Fibroblast of gingiva (primary cell): ENCODE results near the gene POMC.
"Not testable (repeated sequence)": the region's sequence is repeated elsewhere in the genome, so short reads cannot be mapped to it uniquely, and the experiment has no call there.

Experiments used
- DNase-seq: peaks from one replicate; pipeline ENCODE4 v3.0.0-alpha.2; 2011; ENCODE audit warnings: low read depth

Gene POMC

GRCh38 chr2:25132299-25132635 is 36.1 kb downstream of the POMC start:
- no peak for DNase-seq

DNA sequence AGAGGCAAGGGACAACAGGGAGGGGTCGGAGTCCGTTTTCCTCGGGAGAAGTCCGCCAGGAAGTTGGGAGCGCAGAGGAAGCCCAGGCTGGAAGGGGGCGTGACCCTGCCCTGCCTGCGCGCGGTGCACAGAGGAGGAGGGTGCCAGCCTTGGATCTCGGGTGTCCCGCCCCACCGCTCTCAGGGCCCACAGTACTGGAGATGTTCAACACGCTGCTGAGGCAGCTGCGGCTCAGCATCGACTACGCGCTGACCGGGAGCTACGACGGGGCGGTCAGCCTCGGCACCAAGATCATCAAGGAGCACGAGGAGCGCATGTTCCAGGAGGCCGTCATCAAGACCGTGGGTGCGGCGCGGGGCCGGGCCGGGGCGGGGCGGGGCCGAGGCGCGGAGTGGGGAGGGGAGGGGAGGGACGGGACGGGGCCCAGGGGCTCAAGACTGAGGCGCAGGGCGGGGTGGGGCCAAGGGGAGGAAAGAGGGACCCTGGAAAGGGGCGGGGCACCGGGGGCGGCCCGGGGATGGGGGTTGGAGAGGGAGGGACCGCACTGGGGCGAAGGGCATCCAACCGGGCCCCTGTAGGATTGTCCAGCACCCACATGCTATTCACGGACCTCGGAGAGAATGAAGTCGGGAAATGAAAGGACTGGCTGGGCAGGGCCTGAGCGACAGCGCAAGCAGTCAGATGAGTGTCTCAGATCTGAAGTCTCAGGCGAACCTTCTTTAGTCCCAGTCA is 36.6 kb downstream of the POMC start:
- DNase-seq, result no peak

DNA sequence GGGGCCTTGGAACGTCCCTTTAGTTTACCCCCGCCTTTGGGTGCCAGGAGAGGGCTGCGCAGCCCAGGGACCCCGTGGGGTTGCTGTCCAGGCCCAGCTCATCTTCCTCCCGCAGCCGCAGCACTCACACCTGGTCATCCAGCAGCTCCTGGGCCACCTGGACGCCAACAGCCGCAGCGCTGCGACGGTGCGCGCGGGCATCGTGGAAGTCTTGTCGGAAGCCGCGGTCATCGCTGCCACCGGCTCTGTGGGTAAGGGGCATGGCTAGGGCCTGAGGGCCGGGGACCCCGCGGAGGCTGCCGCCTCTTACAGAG is 37.2 kb downstream of the POMC start:
- DNase-seq, result no peak

DNA sequence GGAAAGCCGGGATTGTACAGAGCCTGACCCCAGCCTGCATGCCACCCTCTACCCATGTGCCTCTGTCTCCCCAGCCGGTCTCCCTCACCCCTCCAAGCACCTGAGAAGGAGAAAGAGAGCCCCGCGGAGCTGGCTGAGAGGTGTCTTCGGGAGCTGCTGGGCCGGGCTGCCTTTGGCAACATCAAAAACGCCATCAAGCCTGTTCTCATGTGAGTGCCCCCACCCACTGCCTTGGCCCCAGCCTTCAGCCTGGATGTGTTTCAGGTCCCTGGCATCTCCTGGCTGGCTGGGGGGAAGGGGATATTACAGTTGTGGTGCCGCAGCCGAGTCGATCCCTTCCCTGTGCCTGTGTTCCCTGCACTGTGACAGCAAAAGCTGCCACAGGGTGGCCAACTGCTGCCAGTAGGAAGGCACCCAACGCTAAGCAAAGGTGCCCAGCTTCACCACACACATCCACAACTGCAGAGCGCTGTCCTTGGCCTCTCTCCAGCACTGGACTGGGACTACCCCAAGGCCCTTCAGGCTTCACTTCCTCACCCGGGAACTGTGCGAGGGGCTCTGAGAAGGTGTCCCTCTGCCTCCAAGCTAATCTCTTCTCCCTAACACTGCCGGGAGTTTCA is 38.4 kb downstream of the POMC start:
- no peak for DNase-seq

DNA sequence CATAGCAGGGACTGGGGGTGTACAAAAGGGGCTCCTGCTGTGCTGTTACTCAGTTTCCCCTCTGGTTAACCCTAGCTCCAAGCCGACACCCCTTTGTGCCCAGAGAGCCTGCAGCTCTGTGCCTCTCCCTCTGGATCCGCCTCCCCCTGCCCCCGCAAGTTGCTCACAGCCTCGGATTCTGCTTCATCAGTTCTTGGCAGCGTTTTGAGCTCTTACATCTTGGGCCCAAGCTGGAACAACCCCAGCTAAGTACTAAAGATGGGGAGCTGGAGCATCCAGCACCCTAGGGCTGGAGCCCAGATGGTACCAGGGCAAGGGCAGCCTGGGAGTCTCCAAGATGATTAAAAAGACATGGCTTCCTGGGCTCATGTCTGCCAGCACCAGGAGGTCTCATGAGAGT is 40.7 kb downstream of the POMC start:
- no peak for DNase-seq

GRCh38 chr2:25127071-25127470 is 41.3 kb downstream of the POMC start:
- not testable (repeated sequence) for DNase-seq

DNA sequence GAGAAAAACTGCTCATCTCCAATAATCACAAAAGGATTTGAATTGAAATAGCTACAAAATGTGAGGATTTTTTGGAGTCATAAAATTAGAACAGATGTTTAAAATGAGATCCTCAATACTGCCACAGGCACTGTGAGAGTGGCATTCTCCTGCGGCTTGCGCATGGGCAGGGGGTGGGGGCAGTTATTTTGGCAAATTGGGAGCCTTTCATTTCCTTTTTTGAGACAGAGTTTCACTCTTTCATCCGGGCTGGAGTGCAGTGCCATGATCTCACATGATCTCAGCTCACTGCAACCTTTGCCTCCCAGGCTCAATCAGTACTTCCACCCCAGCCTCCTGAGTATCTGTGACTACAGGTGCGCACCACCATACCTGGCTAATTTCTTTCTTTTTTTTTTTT is 42.4 kb downstream of the POMC start:
- no peak for DNase-seq

GRCh38 chr2:25125189-25125588 is 43.2 kb downstream of the POMC start:
- no peak for DNase-seq

DNA sequence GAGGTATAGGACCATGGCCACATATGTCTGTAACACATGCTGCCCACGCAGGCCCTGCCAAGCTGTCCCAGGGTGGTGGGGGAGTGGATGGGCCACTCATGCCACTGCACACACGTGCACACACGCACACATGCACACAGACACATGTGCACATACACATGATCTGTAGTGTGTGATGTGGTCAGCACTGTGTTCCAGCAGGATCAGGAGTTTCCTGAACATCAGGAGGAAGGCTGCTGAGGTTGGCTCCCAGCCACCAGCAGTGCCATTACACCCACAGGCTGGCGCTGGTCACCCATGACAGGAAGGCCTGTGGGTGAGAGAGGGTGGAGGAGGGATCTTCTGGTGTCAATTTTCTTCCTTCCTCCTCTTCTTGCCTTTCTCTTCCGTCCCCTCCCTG is 44.7 kb downstream of the POMC start:
- DNase-seq, result no peak

DNA sequence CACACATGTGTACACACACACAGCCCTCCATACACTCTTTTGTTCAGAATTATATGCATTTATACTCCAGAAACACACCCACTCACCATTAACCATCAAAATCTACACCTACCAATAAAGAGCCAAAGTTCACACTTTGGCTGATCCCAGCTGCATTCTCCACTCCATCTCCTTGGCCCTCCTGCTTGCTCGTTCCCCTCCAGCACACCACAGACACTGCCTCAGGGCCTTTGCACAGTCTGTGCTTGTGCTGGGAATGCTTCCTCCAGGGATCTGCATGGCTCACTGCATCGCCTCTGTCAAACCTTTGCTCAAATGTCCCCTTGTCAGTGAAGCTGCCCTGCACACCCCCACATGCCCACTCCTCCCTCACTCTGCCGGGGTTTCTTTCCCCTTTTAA is 46.0 kb downstream of the POMC start:
- no peak for DNase-seq

GRCh38 chr2:25119263-25119662 is 49.1 kb downstream of the POMC start:
- DNase-seq, result no peak

- no peak for DNase-seq
These were observed 51.4 kb downstream of the POMC start for GRCh38 chr2:25116956-25117355.

DNA sequence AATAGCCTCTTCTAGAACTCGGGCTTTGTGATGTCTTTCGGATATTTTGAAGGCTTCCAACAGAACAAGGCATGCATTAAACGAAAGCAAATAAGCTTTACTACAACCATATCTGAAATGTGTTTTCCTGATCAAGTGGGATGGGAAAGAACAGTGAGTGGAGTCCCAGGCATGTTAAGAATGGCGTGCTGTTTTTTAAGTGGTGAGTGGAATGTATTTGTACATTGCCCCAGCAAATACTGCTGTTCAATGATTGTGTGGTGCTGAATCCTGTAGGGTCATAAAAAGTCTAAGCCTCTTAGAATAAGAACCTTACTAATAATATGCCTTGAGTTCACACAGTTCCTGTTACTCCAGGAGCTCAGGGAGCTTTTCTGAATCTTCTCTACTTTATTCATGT is 52.5 kb downstream of the POMC start:
- no peak for DNase-seq

DNA sequence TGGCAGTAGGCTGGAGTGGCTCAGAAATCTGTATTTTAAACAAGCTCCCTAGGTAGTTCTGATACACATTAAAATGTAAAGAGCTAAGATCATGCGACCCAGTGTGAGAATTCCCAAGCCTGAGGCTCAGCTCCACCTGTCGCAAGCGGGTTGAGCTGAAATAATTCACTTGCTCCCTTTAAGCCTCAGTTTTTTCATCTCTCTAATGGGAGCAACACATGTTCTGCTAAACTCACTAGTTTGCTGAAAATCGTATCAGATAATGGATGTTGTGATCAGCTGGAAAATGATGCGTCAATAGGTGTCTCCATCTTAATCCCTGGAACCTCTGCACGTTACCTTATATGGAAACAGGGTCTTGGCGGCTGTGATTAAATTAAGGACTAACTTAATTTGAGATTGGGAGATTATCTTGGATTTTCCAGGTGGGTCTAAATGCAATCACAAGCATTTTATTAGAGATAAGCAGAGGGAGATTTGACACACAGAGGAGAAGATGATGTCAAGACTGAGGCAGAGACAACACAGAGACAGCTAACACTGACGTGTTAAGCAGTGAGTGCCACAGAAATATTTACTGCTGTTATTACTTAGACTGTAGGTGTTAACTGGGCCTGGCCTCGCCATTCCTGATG is 53.0 kb downstream of the POMC start:
- no peak for DNase-seq

- DNase-seq, result no peak
These were observed 56.3 kb downstream of the POMC start for GRCh38 chr2:25112113-25112512.
